Nephron progenitor cell (in vitro differentiated cells): ENCODE data around the gene ROR2.

Experiments
- DNase-seq: peaks from one replicate; pipeline ENCODE4 v3.0.0; 2021
- H3K27ac Mint-ChIP-seq: 2 replicates; pipeline ENCODE4 v1.8.0; 2021; ENCODE audit warnings: mild to moderate bottlenecking, moderate library complexity, mixed read lengths
- H3K27me3 Mint-ChIP-seq: 2 replicates; pipeline ENCODE4 v1.8.0; 2021; ENCODE audit warnings: mild to moderate bottlenecking, low read depth, mixed read lengths; ENCODE audit not compliant: poor library complexity
- H3K36me3 Mint-ChIP-seq: 2 replicates; pipeline ENCODE4 v1.8.0; 2021; ENCODE audit warnings: low read depth, mixed read lengths
- H3K4me1 Mint-ChIP-seq: 2 replicates; pipeline ENCODE4 v1.8.0; 2021; ENCODE audit warnings: mixed read lengths
- H3K4me3 Mint-ChIP-seq: 2 replicates; pipeline ENCODE4 v1.8.0; 2021; ENCODE audit warnings: mild to moderate bottlenecking, moderate library complexity, mixed read lengths
- H3K9me3 Mint-ChIP-seq: 2 replicates; pipeline ENCODE4 v1.8.0; 2021; ENCODE audit warnings: mild to moderate bottlenecking, moderate library complexity, mixed read lengths
- TF ChIP-seq, protein P1 (sequence below): fragments of 200-600 bp; sonication (generic); IDR thresholded peaks from 2 replicates; pipeline ENCODE4 v1.5.0; 2021; ENCODE audit warnings: antibody characterized with exemption

The ROR2 gene

DNA sequence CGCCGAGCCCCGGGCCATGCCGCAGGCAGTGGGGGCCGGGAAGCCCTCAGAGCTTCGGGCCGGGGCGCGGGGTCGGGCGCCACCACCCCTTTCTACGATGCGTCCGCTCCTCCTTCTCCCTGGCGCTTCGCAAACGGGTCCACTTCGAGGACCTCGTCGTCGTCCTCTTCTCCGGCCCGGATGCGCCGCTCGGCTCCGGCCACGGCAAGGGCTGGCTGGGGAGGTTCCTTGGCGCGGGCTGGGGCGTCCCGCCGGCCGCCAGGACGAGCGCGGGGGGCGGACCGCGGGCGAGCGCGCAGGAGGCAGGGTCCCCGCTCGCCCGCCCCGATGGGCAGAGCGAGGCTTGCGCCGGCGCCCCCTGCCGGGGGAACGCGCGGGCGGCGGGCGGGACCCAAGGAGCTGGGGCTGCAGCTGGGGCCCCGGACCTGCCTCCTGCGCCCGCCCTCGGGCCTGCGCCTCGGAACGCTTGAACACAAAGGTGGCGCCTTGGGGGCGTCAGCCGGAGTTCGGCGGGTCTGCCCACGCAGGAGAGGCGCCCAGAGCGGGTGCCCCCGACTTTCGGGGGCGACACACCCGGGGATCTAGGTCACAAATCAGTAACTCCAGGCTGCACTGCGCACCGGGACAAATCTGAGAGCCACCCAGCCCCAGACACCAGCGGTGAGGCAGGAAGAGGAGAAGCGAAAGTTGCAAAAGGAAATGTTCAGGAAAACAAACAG, at the start of gene ROR2:
TSS of gene ROR2 (minus strand) at position 283 of the 719 bp plus-strand sequence.
- peak within 1 kb of the TSS; percentile 95 for H3K4me3 Mint-ChIP-seq
- no peaks in the 10 kb centered on the region for H3K36me3 Mint-ChIP-seq
- H3K27me3 Mint-ChIP-seq, result peaks cover 10% of the 10 kb centered on the region
- peaks cover 70% of the 10 kb centered on the region for H3K4me1 Mint-ChIP-seq
- TF ChIP-seq, protein P1, sequence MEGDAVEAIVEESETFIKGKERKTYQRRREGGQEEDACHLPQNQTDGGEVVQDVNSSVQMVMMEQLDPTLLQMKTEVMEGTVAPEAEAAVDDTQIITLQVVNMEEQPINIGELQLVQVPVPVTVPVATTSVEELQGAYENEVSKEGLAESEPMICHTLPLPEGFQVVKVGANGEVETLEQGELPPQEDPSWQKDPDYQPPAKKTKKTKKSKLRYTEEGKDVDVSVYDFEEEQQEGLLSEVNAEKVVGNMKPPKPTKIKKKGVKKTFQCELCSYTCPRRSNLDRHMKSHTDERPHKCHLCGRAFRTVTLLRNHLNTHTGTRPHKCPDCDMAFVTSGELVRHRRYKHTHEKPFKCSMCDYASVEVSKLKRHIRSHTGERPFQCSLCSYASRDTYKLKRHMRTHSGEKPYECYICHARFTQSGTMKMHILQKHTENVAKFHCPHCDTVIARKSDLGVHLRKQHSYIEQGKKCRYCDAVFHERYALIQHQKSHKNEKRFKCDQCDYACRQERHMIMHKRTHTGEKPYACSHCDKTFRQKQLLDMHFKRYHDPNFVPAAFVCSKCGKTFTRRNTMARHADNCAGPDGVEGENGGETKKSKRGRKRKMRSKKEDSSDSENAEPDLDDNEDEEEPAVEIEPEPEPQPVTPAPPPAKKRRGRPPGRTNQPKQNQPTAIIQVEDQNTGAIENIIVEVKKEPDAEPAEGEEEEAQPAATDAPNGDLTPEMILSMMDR, result peak; percentile 45
- no peaks in the 10 kb centered on the region for H3K9me3 Mint-ChIP-seq
- DNase-seq, result peak; percentile 92
- no peak within 1 kb of the TSS for H3K27ac Mint-ChIP-seq

DNA sequence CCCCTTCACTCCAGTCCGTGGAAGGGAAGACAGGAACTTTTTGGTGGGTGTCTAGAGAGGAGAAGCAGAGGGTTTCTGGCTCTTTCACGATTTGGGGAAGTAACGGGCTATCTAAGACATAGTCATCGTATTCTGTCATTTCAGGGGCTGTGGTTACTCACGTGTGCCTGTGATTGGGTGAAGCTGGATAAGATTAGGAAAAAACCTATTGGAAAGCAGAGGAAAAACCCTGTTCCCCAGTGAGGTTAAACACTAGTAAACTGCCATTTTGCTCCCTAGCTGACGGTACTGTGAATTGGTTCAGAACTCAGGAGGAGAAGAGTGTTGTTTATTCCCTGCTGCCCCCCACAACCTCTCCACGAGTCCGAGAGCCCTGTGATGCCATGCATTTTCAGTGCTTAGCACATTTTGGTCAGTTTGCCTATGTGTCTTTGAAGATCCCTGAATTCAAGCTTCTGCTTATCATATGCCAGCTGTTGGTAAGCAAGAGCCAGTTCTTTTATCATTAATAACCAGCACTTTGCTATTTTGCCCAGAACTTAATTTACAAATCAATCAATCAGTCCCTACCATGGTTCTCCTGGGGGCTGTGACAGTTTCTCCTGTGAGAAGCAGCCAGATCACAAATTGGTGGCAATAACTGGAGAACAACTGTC, 45.1 kb upstream of the ROR2 start:
- Mint-ChIP-seq H3K9me3 (peaks cover 16% of the 10 kb centered on the region), H3K4me3 (no peak overlapping the region), H3K36me3 (peaks cover 3% of the 10 kb centered on the region), H3K27ac (no peak overlapping the region), H3K4me1 (peaks cover 41% of the 10 kb centered on the region), H3K27me3 (no peaks in the 10 kb centered on the region)
- TF ChIP-seq, protein P1, result no peak
- no peak for DNase-seq

DNA sequence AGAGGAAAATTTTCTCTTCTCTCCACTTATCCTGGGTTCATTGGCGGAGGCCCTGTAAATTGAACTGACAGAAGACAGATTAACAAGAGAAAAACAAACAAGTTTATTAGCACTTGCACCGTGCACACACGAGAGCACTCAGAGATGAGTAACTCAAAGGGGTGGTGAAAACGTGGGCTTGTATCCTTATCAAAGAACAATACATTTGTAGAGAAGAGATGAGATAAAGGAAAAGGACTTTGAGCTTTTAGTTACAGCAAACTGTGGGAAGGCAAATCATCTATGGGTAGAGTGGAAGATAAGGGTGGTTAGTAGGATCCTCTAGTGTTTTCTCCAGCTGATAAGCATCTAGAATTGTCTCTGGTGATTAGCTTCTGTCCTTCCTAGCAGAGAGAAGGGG, 44.4 kb upstream of the ROR2 start:
- Mint-ChIP-seq H3K27ac (no peak overlapping the region), H3K36me3 (no peaks in the 10 kb centered on the region), H3K27me3 (no peaks in the 10 kb centered on the region), H3K4me1 (peaks cover 41% of the 10 kb centered on the region), H3K9me3 (peaks cover 20% of the 10 kb centered on the region), H3K4me3 (no peak overlapping the region)
- no peak for DNase-seq
- TF ChIP-seq, protein P1, result no peak

DNA sequence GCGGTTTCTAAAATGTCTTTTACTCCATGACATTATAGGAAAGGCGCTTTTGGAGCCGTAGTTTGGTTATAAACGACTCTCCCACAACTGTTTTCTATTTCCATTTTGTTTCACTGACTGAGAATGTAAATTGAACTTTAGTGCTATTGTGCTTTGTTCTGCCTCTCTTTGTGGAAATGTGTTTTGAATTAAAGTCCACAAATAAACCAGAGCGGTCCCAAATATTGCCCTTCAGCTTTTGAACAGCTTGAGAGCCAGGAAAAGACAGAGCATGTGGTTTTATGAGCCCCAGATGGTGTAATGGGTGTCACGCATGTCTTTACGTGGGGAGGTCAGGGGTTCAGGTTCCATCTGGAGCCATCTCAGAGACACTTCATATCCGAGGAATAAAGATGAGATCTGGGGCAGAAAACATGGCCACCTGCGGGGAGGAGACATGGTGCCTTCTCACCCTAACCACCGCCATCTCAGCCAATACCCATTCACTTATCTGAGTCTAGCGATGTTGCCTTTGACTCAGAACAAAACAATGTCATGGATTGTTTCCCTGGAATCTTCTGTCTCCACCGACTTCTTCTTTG, 42.5 kb upstream of the ROR2 start:
- H3K4me1 Mint-ChIP-seq, result peaks cover 41% of the 10 kb centered on the region
- no peak for DNase-seq
- H3K27ac Mint-ChIP-seq, result no peak overlapping the region
- peaks cover 28% of the 10 kb centered on the region for H3K9me3 Mint-ChIP-seq
- TF ChIP-seq, protein P1, result no peak
- no peaks in the 10 kb centered on the region for H3K36me3 Mint-ChIP-seq
- peaks cover 4% of the 10 kb centered on the region for H3K27me3 Mint-ChIP-seq
- H3K4me3 Mint-ChIP-seq, result no peak overlapping the region

DNA sequence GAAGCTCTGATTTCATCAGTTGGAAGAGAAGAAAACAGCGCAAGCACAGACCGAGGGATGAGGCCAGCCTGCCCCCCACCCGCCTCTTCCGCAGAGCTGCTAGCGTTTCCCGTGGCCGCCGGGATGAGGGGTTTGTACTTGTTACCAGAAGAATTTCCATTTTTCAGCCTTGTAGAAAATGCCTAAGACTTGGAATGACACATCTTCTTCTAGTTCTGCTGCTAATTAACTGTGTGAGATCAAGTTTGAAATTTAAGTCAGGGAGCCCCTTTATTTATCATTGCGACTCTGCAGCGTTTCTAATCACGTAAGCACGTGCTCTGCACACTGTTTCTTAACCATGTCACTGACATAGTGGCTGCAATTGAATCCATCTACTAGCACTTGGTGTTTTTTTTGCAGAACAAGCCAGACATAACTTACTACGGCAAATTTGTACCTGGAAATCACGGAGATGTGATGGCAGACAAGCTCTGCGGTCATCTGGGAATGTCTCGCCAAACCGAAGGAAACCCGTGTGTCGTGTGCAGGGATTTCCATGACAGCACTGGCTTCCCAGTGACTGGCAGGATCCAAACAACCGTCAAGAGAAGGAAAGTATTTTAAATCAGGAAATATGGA, 41.8 kb upstream of the ROR2 start:
- Mint-ChIP-seq H3K27ac (no peak overlapping the region), H3K36me3 (no peaks in the 10 kb centered on the region), H3K4me3 (no peak overlapping the region), H3K9me3 (peaks cover 28% of the 10 kb centered on the region), H3K27me3 (peaks cover 4% of the 10 kb centered on the region), H3K4me1 (peaks cover 41% of the 10 kb centered on the region)
- TF ChIP-seq, protein P1, result no peak
- DNase-seq, result no peak
